Left colon (tissue), 2 donors: ENCODE data around the gene TOGARAM1. TPM values are rescaled to one million over a fixed set of nuclear protein-coding genes. Genes with fewer than 3 reads are reported as not detected.
A peak's percentile ranks its signal among the peaks of the same experiment; 100 is the strongest.

Experiments
- ATAC-seq: fragments of 200-7000 bp; cut with Tn5 transposase; one replicate; pipeline ENCODE4 v1.9.1; 2020; ENCODE audit warnings: mild to moderate bottlenecking, moderate library complexity
- DNase-seq, 2 donors: peaks; one replicate each; pipeline ENCODE4 v3.0.0-alpha.2; 2020
- intact Hi-C, 2 donors: fragments of 100-400 bp; cut with DNase I in 1 of 2; cut with micrococcal nuclease in 1 of 2; formaldehyde crosslinking; loops; one replicate each; pipeline versions ENCODE4 v1.11.2 to v1.14.0; 2022; cut with DNase I, micrococcal nuclease
- long read RNA-seq: library from polyadenylated mRNA; unstranded; transcript quantifications from one replicate; pipeline ENCODE4 v2.0.0, GENCODE V29; 2021
- total RNA-seq, 2 donors: library from RNA; stranded (reverse); fragmentation: NEBNext Ultra II Directional; extraction: Animal tissue kit (Norgen Biotek cat#: 25700); gene quantifications; one replicate each; pipeline ENCODE4 v1.2.1, GENCODE V29; 2021
- donor health status: DM: no; HTN: no; CAD: no.
- donor health status: DM: yes; HTN: yes; CAD: no.

Gene TOGARAM1, protein sequence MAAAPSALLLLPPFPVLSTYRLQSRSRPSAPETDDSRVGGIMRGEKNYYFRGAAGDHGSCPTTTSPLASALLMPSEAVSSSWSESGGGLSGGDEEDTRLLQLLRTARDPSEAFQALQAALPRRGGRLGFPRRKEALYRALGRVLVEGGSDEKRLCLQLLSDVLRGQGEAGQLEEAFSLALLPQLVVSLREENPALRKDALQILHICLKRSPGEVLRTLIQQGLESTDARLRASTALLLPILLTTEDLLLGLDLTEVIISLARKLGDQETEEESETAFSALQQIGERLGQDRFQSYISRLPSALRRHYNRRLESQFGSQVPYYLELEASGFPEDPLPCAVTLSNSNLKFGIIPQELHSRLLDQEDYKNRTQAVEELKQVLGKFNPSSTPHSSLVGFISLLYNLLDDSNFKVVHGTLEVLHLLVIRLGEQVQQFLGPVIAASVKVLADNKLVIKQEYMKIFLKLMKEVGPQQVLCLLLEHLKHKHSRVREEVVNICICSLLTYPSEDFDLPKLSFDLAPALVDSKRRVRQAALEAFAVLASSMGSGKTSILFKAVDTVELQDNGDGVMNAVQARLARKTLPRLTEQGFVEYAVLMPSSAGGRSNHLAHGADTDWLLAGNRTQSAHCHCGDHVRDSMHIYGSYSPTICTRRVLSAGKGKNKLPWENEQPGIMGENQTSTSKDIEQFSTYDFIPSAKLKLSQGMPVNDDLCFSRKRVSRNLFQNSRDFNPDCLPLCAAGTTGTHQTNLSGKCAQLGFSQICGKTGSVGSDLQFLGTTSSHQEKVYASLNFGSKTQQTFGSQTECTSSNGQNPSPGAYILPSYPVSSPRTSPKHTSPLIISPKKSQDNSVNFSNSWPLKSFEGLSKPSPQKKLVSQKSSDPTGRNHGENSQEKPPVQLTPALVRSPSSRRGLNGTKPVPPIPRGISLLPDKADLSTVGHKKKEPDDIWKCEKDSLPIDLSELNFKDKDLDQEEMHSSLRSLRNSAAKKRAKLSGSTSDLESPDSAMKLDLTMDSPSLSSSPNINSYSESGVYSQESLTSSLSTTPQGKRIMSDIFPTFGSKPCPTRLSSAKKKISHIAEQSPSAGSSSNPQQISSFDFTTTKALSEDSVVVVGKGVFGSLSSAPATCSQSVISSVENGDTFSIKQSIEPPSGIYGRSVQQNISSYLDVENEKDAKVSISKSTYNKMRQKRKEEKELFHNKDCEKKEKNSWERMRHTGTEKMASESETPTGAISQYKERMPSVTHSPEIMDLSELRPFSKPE (N-terminal part only)
- 10 to 100 TPM; 11.0 to 13.6 TPM for total RNA-seq
- long read RNA-seq, full-length matches to known transcripts = 1 of 13 reads
- long read RNA-seq, partial matches to known transcripts = 3 of 13 reads
- long read RNA-seq, other reads (novel, unspliced or antisense) = 9 of 13 reads

DNA sequence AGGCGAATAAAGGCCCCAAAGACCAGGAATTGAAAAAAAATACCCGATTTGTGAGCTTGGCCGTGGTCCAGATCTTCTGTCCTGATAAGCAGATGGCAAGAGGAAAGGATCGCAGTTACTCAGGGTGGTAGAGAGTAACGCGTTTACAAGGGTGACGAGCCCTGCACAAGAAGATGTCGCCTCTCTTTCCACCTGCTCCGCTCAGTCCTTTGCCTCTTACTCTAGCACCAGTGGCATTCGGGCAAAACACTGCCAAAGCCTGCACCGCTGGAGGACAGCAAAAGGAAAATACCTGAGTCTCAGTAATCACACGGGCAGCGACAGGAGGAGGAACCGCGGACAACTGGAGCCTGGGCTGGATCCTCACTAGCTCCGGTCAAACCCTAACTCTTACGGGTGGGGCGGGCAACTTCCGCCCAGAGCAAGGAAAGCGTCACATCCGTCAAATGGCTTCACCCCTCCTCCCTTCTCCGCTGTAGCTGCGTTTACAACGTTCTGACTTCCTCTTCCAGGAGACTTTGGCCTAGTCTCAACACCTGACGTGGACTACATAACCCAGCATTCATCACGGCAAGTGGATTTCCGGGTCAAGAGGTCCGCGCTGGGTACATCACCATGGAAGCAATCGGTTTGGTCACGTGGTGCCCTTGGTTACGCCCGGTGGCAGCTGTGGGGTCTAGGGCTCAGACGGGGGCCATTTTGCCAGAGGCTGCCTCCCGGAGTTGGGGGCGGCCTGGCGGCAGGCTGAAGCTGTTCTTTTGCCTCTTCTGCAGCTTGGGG is at the start of gene TOGARAM1, which contains the start of gene KLHL28:
TOGARAM1 (plus strand) TSS at position 637 of the 780 bp plus-strand sequence. CDS start 232 bp downstream, outside the sequence.
KLHL28 (minus strand) TSS at position 394 of the 780 bp plus-strand sequence. CDS start 16,019 bp downstream, outside the sequence.
- ATAC-seq = peak; percentile 92
- intact Hi-C loops = loop anchor here in 1 of 2 donors (10.0 kb wide), 2 partner anchors 123 to 173 kb away; partner anchors contain the start of genes FANCM, FKBP3 and PRPF39
- DNase-seq = peak; percentile 96 to 99

DNA sequence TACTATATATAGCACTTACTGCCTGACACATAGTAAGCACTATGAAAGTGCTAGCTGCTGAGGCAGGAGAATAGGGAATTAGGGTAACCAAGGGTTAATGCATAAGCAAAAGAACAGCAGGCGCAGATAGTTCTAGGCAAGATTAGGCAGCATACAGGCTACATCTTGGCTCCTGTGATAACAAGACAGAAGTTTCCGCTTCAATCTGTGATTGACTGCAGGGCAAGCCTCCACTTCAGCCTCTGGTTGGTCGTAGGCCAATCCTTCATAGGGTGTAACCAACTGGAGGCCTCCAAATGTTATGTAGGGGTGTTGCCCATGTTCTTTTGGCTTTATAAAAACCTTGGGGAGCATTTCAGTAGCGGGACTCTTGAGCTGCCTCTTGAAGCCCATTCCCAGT is 47.1 kb upstream of the TOGARAM1 start:
- DNase-seq = no peak
- ATAC-seq = no peak
- intact Hi-C loops = loop anchor here in 1 of 2 donors (5.0 kb wide), 1 partner anchor 352 kb away; no protein-coding TSS in a partner anchor

DNA sequence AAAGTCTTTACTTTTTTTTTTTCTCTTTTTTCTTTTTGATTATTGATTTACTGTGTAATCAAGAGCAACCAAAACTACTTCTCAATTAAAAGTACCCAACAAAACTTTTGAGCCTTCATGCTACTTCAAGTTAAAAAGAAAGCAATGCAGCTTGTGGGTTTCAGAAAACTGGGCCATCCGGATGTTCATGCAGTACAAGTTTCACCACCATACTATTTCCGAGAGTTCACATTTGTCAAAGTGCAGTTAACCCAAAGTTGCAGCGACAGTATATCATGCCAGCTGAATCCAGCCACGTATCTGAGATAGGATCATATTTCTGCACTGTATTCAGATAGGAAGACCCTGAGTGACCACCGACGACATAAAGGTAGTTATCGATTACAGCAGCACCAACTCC is 33.2 kb upstream of the TOGARAM1 start:
- DNase-seq = no peak
- intact Hi-C loops = no loop called here
- ATAC-seq = no peak

DNA sequence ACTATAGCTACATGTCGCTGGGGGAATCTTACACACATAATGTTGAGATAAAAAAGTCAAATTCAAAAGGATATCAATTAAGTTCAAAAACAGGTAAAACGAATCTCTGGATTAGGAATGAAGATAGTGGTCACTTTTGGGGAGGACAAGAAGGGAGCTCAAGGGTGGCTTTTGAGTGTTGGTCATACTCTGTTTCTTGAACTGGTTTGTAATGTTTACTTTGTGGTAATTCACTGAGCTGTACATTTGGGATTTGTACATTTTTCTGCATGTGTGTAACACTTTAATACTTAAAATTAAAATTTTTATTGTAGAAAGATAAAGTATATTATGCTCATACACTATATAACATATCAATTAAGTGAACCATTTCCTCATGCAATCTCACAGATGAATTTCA is 26.8 kb upstream of the TOGARAM1 start:
- ATAC-seq (no peak), DNase-seq (no peak)
- intact Hi-C loops = no loop called here

DNA sequence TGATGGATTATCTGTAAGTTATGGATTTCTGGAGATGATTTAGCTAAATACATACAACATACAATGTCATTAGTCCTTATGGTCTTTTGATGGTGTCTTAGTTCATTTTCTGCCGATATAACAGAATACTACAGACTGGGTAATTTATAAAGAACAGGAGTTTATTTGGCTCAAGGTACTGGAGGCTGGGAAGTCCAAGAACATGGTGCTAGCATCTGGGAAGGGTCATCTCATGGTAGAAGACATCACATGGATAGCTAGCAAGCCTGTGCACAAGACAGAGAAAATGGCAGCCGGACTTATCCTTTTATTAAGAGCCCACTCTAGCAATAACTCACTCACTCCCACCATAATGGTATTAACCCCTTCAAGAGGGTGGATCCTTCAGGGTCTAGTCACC is 24.4 kb upstream of the TOGARAM1 start:
- intact Hi-C loops = no loop called here
- DNase-seq (no peak), ATAC-seq (no peak)

DNA sequence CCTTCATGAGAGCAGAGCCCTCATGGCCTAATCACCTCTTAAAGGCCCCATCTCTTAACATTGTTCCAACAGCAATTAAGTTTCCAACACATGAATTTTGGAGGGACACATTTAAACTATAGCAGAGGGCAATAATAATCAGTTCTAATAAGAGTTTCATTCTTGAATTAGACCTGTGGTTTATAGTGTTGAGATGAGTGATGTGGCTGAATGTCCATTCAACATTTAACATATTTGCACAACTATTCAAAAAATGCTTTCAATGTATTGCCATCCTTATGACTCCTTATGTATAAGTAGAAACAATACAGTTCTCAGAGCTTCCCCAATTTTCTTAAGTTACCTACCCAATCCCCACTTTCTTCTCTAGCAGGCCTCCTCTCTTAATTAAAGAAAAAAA is 21.8 kb upstream of the TOGARAM1 start:
- DNase-seq (no peak), ATAC-seq (no peak)
- intact Hi-C loops = no loop called here

DNA sequence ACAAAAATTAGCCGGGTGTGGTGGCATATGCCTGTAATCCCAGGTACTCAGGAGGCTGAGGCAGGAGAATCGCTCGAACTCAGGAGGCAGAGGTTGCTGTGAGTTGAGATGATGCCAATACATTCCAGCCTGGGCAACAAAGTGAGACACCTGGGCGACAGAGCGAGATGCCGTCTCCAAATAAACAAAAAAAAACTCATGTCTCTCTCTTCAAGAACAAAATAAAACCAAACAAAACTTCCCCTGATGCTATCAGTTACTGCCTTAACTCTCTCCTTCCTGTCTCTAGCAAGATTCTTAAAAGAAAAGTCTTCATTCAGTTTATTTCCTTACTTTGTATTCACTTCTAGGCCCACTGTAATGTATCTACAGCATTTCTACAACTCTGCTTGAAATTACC is 21.0 kb upstream of the TOGARAM1 start:
- intact Hi-C loops = no loop called here
- DNase-seq = no peak

DNA sequence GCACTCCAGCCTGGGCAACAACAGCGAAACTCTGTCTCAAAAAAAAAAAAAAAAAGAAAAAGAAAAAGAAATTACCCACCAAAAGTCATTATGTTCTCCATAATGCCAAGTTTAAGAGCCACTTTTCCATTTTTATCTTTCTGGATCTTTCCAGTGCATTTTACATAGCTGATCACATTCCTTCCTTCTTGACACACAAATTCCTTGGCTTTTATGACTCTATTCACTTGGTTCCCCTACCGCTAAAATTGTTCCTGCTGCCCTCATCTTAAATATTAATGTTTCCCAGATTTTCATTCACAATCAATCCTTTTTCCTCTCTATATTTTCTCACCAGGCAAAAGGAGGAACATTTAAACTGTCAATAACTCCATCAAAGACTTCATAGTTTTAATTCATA is 20.4 kb upstream of the TOGARAM1 start:
- intact Hi-C loops = no loop called here
- no peak for ATAC-seq

More for the DNA sequence above, 21.0 kb upstream of the TOGARAM1 start:
- no peak for ATAC-seq

DNA sequence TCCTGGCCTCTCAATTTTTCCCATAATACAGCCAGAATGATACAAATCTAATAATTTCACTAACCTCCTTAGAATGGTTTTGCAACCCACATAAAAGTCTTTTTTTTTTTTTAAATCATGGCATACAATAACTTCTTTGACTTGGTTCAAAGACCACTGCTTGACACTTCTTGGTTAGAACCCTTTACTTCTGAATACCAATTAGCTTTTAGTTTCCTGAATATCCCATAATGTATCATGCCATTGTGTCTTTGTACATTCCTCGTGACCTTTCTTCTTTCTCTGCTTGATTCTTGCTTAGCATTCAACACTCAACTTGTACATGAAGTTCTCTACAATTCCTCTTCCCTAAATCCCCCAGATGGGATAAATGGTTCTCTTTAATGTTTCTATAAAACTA is 19.6 kb upstream of the TOGARAM1 start:
- DNase-seq (no peak), ATAC-seq (no peak)
- intact Hi-C loops = no loop called here

More for the DNA sequence above, 20.4 kb upstream of the TOGARAM1 start:
- DNase-seq = no peak

DNA sequence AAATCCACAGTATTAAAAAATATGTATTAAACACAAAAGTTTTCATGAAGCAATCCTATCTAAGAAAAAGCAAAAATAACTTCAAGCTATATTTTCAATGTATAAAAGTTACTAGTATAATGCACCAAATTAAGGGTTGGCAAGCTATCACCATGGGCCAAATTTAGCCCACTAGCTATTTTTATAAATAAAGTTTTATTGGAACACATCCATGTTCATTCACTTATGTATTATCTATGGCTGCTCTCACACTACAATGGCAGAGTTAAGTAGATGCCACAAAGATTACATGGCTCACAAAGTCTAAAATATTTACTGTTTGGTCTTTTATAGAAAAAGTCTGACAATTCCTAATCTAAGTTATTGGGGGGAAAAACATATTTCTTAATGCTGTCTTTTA is 17.9 kb upstream of the TOGARAM1 start:
- intact Hi-C loops = no loop called here
- ATAC-seq (no peak), DNase-seq (no peak)

DNA sequence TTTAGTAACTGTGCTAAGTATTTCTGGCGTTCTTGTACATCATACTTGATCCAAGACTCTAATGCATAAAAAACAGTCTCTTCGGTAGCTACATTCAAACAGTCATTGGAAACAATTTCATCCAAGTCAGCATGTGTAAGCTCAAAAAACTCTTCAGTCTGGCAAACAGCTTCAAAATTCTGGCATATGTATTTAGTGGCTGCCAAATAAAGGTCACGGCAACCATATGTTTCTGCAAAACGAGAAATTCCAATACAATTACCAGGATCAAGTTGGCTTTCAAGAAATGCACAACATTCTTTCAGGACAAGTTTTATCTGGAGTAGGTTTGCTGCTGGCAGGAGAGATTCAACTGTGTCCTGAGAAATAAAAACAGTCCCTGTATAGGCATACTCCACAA is 16.7 kb upstream of the TOGARAM1 start:
- ATAC-seq = no peak
- intact Hi-C loops = no loop called here
- no peak for DNase-seq

DNA sequence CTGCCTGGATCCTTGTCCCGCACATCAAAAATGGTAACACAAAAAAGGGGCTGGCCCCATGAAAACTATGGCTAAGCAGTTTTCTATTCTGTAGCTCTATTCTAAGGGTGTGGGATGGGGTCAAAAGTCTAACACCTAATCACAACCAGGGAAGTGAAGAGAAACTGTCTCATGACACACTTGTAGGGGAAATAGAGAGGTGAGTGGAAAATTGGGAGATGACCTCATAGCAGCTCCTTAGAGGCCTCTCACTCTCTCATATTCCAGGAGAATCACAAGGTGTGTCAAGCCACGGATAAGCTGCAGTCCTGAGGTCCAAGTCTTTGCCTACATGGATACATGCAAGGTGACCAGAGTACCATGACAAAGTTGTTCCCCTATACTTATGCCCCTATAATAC is 10.9 kb upstream of the TOGARAM1 start:
- intact Hi-C loops = no loop called here
- DNase-seq = no peak
- ATAC-seq = peak; percentile 25

DNA sequence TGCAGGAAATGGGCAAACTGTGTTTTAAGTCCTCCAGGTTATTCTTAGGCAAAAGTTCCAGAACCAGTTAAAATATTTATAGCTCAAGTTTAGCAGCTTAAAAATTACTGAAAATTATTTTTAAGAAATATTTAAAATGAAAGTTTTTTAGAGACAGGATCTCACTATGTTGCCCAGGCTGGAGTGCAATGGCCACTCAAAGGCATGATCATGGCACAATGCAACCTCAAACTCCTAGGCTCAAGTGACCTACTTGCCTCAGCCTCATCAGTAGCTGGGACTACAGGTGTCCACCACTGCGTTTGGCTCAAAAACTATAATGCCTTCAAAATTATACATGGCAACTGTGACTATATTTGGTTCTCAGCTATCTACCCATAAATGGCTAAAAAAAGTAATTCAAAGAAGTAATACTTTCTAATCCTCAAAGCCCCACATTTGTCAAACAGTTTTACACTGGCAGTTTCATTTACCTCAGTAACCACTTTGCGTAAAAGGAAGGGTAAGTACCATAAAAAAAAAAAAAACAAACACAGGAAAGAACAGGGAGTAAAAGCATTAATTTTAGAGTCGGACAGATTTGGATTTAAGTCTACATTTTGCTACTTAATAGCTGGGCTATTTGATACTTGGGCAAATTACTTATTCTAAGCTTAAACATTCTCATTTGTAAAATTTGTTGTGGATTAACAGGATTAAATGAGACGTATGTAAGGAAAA is 9.4 kb upstream of the TOGARAM1 start:
- no peak for ATAC-seq
- intact Hi-C loops = no loop called here
- DNase-seq = no peak

DNA sequence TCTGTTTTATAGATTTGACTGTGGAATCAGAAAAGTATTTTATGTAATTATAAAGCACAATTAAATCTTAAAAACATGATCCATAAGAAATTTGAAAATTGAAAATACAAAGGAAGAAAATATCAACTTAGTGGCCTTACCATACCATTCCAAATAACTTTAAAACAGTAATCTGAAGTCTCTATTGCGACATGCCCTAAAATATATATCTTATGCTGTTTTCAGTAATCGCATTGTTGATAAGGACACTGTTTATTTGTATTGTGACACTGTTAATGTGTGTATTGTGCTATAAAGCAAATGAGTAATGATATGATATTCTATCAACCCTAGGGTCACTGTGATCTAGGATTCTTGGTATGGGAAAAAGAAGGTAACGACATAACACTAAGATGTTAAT is 7.2 kb upstream of the TOGARAM1 start:
- no peak for DNase-seq
- intact Hi-C loops = no loop called here
- ATAC-seq = no peak

DNA sequence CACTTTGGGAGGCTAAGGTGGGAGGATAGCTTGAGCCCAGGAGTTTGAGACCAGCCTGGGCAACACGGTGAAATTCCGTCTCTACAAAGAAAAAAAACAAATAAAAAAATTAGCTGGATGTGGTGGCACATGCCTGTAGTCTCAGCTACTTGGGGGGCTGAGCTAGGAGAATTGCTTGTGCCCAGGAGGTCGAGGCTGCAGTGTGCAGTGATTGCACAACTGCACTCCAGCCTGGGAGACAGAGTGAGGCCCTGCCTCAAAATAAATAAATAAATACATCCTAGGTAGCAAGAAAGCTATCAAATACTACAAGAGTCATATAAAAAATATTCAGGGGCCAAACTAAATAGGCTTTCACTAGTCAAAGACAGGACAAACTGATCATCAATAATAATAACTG is 6.5 kb upstream of the TOGARAM1 start:
- intact Hi-C loops = no loop called here
- ATAC-seq (no peak), DNase-seq (no peak)

DNA sequence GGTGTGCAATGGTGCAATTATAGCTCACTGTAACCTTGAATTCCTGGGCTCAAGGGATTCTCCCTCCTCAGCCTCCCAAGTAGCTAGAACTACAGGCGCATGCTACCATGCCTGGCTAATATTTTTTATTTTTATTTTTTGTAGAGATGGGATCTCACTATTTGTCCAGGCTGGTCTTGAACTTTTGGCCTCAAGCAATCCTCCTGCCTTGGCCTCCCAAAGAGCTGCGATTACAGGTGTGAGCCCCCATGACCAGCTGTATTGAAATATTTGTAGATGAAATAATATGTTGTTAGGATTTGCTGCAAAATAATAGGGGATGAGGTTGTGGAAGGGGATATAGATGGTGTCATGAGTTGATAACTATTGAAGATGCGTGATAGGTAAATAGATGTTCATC is 5.1 kb upstream of the TOGARAM1 start:
- DNase-seq (no peak), ATAC-seq (no peak)
- intact Hi-C loops = no loop called here

DNA sequence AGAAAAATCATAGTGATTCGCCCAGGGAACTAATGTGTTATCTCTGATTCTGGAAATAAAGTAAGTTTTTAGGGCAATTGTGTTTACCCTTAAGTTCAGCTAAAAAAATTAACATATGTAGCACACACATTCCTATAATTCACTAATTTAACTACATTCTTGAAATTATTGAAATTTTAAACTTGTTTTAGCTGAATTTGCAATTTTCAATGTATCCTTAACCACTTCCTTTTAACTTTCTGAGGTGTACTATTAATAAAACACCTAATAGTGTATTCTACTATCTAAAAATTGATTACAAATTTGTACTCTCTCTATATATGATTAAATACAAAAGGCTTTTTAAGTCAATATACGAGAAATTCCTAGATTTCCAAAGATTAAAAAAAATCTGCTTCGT is 2.5 kb upstream of the TOGARAM1 start:
- intact Hi-C loops = no loop called here
- DNase-seq = no peak

More for the DNA sequence above, 2.5 kb upstream of the TOGARAM1 start:
- ATAC-seq = no peak
